GM04504 (cell line): ENCODE measurements around the gene KMT2C.
A peak's percentile ranks its signal among the peaks of the same experiment; 100 is the strongest.
"Not testable (repeated sequence)": the region's sequence is repeated elsewhere in the genome, so short reads cannot be mapped to it uniquely, and the experiment has no call there.

Experiments used
- DNase-seq: peaks from one replicate; pipeline ENCODE4 v3.0.0-alpha.2; 2012; ENCODE audit warnings: low read depth

KMT2C gene

DNA sequence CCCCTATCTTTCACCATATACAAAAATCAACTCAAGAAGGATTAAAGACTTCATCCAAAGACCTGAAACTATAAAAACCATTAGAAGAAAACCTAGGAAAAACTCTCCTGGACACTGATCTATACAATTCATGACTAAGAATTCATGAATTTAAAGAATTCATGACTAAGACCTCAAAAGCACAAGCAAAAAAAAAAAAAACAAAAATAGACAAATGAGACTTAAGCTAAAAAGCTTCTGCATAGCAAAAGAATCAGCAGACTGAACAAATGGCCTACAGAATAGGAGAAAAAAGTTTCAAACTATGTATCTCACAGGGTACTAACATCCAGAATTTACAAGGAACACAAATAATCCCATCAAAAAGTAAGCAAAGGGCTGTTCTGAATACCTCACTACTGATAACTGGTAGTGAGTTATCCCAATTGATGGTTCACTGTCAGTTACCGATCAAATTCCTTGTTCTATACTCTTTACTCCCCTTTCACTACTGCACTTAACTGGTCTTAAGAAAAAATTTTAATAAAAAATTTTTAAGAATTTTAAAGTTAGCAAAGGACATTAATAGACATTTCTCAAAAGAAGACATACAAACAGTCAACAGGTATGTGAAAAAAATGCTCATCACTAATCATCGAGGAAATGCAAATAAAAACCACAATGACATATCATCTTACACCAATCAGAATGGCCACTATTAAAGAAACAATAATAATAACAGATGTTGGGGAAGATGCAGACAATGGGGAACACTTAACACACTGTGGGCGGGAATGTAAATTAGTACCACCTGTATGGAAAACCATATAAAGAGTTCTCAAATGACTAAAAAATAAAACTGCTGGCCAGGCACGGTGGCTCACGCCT, 33.2 kb downstream of the KMT2C start:
- no peak for DNase-seq

DNA sequence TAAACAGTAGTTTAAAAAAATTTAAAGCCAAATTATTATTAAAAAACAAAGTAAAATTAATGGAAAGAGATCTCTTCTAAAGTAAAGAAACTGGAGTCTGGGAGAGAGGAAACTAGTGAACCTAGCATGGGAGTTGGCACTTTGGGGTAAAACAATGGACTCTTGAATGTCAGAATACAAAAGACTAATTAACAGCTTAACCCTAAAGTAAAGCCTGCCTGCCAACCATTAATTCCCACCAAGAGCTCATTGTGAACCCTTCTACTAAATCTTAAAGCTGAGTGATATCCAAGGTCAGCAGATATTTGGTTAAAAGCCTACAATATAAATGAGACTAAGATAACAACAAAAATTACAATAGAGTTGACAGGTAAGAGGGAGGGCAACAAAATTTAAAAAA, 36.5 kb downstream of the KMT2C start:
- no peak for DNase-seq

DNA sequence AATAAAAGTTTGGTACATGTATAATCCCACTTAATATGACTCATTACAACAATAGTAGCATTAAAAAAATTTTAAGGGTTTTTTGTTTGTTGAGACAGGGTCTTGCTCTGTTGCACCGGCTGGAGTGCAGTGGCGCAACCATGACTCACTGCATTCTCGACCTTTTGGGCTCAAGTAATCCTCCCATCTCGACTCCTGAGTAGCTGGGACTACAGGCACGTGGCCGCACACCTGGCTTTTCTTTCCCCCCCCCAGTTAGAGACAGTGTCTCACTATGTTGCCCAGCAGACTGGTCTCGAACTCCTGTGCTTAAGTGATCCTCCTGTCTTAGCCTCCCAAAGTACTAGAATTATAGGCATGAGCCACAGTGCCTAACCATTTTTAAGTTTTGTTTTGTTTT, 40.7 kb downstream of the KMT2C start:
- no peak for DNase-seq

DNA sequence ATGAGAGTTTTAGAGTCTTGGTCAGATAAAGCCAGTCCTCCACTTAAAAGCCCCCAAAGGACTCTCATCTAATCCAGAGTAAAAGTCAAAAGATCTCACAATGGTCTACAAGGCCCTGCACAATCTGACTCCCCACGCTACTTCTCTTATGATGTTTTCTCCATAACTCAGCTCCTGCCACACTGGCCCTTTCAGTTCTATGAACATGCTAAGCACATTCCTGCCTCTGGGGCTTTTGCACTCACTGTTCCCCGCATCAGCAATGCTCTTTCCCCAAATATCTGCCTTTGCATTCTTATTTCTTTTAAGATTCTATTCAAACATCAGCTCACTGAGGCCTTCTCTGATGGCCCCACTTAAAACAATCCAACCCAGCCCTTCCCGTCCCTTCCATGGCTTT, 41.6 kb downstream of the KMT2C start:
- DNase-seq, result not testable (repeated sequence)

DNA sequence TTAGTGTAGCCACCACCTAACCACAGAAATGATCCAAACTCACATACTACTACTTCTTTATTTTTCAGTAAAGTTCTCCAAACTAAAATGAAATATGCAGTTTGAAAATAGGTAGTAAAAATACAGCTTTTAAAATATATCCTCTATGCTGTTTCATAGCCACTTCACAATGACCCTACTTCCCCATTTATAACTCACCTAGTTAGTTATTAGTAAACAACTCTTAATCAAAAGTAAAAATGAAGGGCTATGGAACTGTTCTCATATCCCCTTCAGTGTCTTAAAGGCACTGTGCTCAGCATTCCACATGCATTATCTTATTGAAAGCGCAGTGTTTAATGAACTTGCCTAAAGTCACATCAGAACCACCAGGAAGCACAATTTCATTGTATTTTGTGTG, 43.5 kb downstream of the KMT2C start:
- DNase-seq, result no peak

DNA sequence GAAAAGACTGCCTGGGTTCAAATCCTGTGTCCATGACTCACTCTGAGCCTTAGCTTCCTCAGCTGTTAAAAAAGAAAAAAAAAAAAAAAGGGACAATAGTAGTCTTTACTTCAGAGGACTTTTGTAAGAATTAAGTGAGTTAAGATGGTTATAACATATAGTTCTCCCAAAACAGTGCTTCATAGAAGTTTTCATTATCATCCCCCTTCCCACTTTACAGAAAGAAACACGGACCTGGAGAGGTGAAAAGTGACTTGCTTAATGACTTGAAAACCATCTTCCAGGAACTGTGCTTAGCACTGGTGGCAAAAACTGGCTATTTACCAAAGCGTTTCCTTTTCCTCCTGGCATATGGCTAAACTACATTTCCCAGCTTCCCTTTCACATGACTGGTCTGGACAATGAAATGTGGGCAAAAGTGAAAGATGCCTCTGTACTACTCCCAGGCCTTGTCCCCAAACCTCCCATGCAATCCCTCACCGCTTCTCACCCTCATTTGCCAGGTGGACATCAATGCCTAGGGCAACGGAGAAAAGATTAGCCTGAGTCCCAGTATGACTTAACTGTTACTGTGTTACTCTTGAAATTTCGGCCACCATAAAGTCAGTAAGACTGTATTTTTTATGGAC, 49.6 kb downstream of the KMT2C start:
- DNase-seq, result not testable (repeated sequence)

DNA sequence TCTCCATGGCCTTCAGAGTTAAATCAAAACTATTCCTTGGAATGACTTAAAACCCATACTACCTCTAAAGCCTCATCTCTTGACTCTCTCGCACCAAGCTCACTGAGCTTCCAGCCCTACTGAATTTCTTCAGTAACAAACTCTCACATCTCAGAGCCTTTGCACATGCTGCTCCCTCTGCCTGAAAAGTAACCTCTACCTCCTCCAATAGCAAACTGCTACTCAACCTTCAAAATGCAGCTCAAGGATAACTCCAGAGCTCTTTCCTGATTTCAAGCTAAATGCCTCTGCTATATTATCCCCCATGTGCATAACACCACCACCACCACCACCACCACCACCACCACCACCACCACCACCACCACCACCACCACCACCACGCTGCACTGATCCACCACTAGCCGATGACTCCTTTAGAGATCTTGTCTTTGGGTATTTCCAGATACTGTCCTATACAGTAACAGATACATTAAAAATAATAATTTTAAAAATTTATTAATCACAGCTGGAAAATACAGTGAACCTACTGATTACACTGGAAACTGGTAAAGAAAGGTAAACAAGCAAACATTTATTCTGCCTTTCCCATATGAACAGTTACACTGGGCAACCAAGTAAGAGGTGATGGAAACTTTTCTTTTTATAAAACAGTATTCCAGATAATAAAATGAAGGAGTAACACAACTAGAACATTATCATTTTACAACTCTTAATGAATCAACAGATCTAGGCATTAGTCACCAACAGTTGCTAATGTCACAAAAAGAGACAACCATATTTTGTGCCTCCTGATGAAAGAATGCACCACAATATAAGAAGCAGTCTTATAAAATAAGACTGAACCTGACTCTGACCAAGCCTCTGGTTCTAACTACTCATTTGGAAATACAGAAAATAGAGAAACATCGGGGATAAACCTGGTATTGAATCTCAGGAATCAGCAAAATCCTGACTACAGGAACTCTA, 51.3 kb downstream of the KMT2C start:
- DNase-seq, result not testable (repeated sequence)

DNA sequence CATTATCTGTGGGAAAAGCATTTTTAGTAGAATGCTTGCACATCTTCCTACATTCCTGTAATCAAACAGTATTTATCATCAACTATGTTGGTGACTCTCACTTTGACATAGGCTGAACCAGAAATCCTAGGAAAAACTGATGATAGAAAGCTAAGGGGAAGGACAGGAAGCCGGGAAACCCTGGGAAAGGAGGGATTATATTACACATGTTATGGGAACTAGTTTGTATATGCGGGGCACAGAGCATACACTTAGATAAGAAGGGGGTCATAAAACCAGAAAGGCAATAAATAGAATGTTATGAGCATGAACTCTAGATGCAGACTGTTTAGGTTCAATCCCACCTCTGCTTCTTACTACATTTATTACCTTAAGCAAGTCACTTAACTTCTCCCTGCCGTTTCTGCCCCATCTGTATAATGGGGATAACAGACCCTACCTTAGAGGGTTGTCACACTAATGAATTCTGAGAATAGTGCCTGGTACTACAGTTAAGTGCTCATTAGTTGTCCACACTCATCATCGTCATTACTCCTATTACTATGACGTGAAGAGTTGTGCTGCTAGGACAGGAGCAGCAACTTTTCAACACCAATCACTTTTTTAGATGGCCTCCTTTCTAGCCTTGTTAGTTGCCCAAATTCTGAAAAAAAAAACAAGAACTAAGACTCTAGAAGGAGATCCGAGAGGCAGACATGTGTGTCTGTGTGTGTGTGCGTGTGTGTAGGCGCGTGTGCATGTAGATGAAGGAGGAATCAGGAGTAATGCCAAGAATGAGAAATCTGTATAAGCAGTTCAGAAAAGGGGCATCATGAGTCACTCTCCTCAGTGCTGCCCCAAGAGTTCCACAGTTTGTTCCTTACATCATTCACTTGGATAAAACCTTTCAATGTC, 52.2 kb downstream of the KMT2C start:
- DNase-seq, result peak; percentile 35

DNA sequence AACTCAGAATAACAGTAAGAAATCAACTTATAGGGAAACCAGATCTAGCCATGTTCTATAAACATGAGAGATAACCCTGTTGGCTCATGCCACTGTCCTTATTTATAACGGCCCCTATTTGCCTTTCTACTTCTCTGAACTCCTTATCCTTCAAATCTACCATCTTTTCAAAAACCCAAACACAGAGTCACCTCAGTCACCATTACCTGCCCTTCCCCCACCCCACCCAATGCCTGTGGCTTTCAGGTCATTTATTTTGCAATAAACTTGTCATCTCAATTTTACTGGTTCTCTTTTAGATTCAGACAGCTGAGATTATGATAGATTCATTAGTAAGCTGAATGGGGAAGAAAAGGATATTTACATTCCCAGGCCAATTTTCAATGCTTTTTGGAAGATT, 53.6 kb downstream of the KMT2C start:
- DNase-seq, result no peak

DNA sequence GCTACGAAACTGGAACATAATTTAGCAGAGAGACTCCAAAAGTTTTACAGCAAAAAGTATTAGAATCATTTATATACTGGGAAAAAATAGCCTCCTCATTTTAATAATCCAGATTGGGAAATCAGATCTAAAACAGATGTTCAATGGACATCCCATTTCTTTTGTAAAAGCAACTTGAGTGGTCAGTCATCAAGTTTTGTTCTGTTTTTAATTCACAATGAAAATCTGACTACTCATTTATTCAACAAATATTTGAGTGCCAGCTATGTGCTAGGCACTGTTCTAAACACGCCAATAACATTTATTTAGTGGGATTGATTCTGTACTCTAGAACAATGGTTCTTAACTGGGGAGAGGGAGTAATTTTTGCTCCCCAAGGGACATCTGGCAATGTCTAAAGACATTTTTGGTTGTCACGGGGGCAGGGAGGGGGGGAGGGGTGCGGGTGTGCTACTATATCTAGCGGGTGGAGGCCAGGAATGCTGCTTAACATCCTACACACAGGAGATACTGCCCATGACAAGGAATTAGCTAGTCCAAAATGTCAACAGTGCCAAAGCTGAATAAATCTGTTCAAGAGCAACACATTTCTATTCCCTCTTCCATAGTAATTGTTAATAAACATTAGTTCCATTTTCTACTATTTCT, 54.7 kb downstream of the KMT2C start:
- not testable (repeated sequence) for DNase-seq

DNA sequence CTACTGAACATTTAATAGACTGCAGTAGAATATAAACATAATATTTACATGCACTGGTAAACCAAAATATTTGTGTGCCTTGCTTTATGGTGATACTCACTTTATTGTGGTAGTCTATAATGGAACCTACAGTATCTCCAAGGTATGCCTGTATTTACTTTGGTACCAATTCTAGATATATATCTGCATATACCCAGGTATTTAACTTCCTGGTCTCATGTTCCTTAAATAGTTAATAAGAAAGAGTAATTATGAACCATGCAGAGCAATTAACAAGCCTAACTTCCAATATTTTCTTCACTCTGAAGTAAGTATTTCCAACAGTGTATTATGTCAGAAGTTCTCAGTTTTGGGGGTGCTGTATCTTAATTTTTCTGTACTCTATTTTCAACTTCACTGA, 57.3 kb downstream of the KMT2C start:
- DNase-seq, result not testable (repeated sequence)

DNA sequence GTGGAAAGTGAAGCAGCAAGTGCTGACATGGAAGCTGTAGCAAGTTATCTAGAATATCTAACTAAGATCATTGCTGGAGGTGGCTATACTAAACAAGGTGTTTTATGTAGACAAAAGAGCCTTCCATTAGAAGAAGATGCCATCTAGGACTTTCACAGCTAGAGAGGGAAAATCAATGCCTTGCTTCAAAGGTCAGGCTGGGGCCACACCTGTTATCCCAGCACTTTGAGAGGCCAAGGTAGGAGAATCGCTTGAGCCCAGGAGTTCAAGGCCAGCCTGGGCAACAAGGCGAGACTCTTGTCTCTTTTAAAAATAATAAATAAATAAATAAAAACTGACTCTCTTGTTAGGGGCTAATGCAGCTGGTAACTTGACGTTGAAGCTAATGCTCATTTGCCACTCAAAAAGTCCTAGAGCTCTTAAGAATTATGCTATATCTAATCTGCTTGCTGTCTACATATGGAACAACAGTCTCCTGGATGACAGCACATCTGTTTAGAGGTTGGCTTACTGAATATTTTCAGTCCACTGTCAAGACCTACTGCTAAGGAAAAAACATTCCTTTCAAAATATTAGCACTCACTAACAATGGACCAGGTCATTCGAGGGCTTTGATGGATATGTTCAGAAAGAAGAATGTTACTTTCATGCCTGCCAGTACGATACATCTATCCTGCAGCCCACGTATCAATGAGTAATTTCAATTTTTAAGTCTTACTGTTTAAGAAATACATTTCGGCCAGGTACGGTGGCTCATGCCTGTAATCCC, 58.9 kb downstream of the KMT2C start:
- DNase-seq, result not testable (repeated sequence)

DNA sequence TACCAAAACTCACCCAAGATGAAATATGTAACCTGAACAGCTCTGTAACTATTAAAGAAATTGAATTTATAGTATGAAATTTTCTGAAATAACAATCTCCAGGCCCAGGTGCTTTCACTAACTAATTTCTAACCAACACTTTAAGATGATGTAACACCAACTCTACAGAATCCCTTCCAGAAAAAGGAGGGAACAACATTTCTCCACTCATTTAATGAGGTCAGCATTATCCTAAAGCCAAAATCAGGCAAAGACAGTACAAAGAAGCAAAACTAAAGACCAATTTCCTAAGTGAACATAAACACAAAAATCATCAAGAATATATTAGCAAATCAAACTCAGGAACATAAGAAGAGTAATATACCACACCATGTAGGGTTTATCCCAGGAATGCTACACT, 65.5 kb downstream of the KMT2C start:
- DNase-seq, result no peak

DNA sequence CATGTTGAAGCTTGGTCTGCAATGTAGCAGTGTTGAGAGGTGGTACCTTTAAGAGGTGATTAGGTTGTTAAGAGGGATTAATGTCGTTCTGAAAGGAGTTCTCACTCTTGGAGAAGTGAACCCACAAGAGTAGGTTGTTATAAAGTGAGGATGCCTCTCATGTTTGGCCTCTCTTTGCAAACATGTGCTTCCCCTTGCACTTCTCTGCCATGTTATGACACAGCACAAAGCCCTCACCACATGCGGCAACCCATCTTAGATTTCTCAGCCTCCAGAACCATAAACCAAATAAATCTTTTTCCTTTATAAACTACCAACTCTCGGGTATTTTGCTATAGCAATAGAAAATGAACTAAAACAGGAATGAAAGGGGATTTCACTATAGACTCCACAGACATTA, 66.3 kb downstream of the KMT2C start:
- no peak for DNase-seq

DNA sequence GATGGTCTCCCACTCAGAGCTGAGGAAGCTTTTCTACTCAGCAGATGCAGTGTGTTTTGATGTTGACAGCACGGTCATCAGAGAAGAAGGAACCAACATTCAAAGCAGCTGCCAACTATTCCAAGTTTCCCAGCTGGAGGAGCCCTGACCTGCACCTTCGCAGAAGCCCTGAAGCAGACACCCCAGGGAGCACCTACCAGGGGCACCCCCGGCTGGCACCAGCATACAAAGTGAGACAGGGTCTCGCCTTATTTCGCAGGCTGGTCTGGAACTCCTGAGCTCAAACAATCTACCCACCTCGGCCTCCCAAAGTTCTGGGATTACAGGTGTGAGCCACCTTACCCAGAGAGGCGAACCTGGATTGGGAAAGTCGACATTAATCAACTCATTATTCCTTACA, 68.6 kb downstream of the KMT2C start:
- no peak for DNase-seq

DNA sequence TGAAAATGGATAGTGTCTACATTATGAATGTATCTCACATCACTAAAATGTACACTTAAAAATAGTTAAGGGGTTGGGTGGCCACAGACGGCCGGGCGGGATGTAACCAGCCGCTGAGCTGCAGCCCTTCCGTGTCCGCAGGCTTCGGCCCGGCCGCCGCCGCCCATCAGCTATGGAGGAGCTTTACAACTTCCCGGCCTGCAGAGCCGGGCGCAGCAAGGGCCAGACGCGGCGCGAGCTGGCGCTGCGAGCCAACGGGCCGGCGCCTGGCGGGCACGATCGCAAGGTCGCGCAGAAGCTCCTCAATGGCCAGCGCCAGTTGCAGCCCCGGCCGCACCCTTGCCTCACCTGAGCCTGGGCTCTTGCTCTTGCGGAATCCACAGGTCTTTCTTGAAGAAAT, 69.1 kb downstream of the KMT2C start:
- no peak for DNase-seq

DNA sequence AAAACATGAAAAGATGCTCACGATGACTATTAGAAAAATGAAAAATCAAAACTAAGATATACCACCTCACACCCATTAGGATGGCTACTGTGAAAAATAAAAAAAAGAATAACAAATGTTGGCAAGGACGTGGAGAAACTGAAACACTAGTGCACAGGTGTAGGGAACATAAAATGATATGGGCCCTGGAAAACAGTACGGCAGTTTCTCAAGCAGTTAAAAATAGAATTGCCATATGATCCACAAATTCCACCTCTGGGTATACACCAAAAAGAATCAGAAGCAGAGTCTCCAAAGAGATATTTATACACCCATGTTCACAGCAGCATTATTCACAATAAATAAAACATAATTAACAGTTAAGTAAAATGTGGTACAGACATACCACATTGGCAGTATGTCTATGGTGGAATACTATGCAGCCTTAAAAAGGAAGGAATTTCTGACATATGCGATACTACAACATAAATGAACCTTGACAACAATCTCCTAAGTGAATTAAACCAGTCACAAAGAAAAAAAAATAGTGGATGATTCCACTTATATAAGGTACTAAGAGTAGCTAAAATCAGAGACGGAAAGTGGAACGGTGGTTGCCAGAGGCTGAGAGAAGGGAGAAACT, 69.7 kb downstream of the KMT2C start:
- DNase-seq, result no peak

DNA sequence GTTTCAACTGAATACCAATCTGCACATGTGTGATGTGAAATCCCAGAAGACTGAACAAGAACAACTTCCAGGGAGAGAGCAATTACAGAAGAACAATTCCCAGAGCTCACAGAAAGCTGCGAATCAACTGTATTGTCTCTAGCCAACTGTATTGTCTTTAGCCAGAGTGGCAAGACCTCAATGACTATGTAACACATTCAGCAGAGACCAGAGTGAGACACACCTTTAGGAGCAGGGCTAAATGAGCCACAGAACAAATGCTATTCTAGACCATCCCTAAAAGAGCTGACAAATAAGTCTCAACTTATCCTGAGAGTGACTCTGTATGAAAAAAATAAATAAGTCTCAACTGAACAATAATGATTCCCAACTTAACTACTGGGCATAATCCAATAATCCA, 72.0 kb downstream of the KMT2C start:
- no peak for DNase-seq

DNA sequence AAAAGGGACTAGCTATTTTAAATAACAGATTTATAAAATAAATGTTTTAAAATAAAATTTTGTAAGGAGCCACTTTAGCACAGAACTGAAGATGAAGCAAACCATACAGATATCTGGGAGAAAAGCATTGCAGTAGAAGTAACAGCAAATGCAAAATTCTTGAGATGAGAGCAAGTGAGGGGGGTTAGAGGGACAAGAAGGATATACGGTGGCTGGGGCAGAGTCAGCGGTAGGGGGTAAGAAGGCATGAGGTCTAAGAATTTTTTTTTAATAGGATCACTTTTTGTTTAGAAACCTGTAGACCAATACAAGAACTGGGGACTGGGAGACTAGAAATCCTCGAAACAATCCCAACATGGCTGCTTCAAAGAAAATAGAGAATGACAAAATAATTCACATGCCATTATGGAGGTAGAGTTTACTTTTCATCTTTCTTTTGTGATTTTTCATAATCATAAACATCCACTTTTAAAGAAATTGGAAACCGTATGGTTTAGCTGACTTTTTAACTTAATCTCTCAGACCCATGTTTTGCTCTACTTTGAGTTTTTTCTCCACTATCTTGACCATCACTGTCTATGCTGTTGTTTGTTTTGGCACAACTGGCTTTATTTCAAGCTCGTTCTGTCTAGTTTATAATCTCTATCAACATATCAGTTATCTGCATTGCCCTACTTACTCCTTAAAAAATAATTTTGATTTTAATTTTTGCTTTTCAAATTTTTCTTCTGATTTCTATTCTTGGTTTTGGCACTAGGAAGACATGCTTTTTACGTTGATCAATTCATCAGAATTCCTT, 73.5 kb downstream of the KMT2C start:
- DNase-seq, result no peak
